ENCODE results near the gene PSD2. TPM values are rescaled to one million over a fixed set of nuclear protein-coding genes. Genes with fewer than 3 reads are reported as not detected.

PSD2 gene
- total and polyA plus RNA-seq, 4 donors: 0.05 TPM; not detected in 3

DNA sequence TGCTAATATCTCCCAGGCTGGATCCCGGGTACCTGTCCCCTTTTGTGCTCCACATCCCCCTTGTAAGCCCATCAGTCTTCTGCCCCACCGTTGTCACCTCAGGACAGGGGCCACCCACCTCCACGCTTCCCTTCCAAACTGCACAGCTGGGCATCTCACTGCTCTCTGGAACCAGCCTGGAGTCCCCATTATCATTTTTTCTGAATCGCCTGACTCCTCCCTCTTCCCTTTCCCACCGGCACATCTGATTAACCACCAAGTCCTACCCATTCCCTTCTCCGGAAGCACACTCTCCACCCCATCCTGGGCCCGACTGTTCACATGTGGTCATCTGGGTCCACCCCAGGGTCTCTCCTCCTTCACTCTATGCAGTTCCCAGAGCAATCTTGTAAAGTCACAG lies 53.9 kb downstream of the PSD2 start:
- H3K9ac ChIP-seq (ENCODE audit: low read depth in 1 of 2, low read length in 2 of 2): no peak overlapping the region
- no peak overlapping the region for H3K27ac ChIP-seq (ENCODE audit: low read depth in 1 of 2, low read length in 2 of 2)
- peaks cover 5 to 12% (median 9%) of the 10 kb centered on the region in 4 donors for H3K4me1 ChIP-seq (ENCODE audit: control insufficient read depth in 4 of 4, insufficient read depth in 4 of 4, low read length in 3 of 4)
- H3K27me3 ChIP-seq (ENCODE audit: control insufficient read depth in 4 of 4, insufficient read depth in 4 of 4, low read length in 3 of 4): no peaks in the 10 kb centered on the region
- WGBS: 79% methylated on average over 7 of the region's 7 CpGs
- no peak overlapping the region for H3K4me3 ChIP-seq (ENCODE audit: low read depth in 1 of 3, low read length in 3 of 3)
- no peak for DNase-seq (ENCODE audit: low spot score)
- H3K9me3 ChIP-seq (ENCODE audit: control insufficient read depth in 4 of 4, low read length in 3 of 4): no peaks in the 10 kb centered on the region
- no peaks in the 10 kb centered on the region for H3K36me3 ChIP-seq (ENCODE audit: control insufficient read depth in 4 of 4, insufficient read depth in 3 of 4, low read depth in 1 of 4, low read length in 3 of 4)
- TF ChIP-seq RAD21 (IDR thresholded peaks at IDR 0.05): no peak
- no peak for TF ChIP-seq FOXA2 (IDR thresholded peaks at IDR 0.05)
- TF ChIP-seq EGR1 (IDR thresholded peaks at IDR 0.05; ENCODE audit: low read depth in 2 of 2): no peak
- TF ChIP-seq ATF3 (IDR thresholded peaks at IDR 0.05): no peak
- TF ChIP-seq FOXA1 (IDR thresholded peaks at IDR 0.05): no peak
- TF ChIP-seq RXRA (IDR thresholded peaks at IDR 0.05): no peak
- no peak for TF ChIP-seq GABPA (IDR thresholded peaks at IDR 0.05 in 1 of 2, conservative IDR thresholded peaks at IDR 0.05 in 1 of 2)
- TF ChIP-seq YY1 (IDR thresholded peaks at IDR 0.05): no peak
- TF ChIP-seq, protein P1, sequence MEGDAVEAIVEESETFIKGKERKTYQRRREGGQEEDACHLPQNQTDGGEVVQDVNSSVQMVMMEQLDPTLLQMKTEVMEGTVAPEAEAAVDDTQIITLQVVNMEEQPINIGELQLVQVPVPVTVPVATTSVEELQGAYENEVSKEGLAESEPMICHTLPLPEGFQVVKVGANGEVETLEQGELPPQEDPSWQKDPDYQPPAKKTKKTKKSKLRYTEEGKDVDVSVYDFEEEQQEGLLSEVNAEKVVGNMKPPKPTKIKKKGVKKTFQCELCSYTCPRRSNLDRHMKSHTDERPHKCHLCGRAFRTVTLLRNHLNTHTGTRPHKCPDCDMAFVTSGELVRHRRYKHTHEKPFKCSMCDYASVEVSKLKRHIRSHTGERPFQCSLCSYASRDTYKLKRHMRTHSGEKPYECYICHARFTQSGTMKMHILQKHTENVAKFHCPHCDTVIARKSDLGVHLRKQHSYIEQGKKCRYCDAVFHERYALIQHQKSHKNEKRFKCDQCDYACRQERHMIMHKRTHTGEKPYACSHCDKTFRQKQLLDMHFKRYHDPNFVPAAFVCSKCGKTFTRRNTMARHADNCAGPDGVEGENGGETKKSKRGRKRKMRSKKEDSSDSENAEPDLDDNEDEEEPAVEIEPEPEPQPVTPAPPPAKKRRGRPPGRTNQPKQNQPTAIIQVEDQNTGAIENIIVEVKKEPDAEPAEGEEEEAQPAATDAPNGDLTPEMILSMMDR (IDR thresholded peaks at IDR 0.05; ENCODE audit: low read depth, low read length, missing input control): no peak
- TF ChIP-seq, protein P2, sequence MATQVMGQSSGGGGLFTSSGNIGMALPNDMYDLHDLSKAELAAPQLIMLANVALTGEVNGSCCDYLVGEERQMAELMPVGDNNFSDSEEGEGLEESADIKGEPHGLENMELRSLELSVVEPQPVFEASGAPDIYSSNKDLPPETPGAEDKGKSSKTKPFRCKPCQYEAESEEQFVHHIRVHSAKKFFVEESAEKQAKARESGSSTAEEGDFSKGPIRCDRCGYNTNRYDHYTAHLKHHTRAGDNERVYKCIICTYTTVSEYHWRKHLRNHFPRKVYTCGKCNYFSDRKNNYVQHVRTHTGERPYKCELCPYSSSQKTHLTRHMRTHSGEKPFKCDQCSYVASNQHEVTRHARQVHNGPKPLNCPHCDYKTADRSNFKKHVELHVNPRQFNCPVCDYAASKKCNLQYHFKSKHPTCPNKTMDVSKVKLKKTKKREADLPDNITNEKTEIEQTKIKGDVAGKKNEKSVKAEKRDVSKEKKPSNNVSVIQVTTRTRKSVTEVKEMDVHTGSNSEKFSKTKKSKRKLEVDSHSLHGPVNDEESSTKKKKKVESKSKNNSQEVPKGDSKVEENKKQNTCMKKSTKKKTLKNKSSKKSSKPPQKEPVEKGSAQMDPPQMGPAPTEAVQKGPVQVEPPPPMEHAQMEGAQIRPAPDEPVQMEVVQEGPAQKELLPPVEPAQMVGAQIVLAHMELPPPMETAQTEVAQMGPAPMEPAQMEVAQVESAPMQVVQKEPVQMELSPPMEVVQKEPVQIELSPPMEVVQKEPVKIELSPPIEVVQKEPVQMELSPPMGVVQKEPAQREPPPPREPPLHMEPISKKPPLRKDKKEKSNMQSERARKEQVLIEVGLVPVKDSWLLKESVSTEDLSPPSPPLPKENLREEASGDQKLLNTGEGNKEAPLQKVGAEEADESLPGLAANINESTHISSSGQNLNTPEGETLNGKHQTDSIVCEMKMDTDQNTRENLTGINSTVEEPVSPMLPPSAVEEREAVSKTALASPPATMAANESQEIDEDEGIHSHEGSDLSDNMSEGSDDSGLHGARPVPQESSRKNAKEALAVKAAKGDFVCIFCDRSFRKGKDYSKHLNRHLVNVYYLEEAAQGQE (IDR thresholded peaks at IDR 0.05): no peak
- no peak for TF ChIP-seq HNF4G (IDR thresholded peaks at IDR 0.05)
- TF ChIP-seq HNF4A (conservative IDR thresholded peaks at IDR 0.05): no peak
- no peak for TF ChIP-seq MAX (IDR thresholded peaks at IDR 0.05)
- TF ChIP-seq JUND (IDR thresholded peaks at IDR 0.05): no peak
- TF ChIP-seq NR2F2 (IDR thresholded peaks at IDR 0.05): no peak
- no peak for TF ChIP-seq TAF1 (conservative IDR thresholded peaks at IDR 0.05)
- TF ChIP-seq ZBTB33 (IDR thresholded peaks at IDR 0.05): no peak

- WGBS: 82% methylated on average over 2 of the region's 2 CpGs
- TF ChIP-seq YY1 (IDR thresholded peaks at IDR 0.05) (no peak), MAX (IDR thresholded peaks at IDR 0.05) (no peak), FOXA1 (IDR thresholded peaks at IDR 0.05) (no peak), EGR1 (IDR thresholded peaks at IDR 0.05; ENCODE audit: low read depth in 2 of 2) (no peak), FOXA2 (IDR thresholded peaks at IDR 0.05) (no peak), JUND (IDR thresholded peaks at IDR 0.05) (no peak), RXRA (IDR thresholded peaks at IDR 0.05) (no peak), ZBTB33 (IDR thresholded peaks at IDR 0.05) (no peak), SP1 (IDR thresholded peaks at IDR 0.05) (no peak), HNF4G (IDR thresholded peaks at IDR 0.05) (no peak), ATF3 (IDR thresholded peaks at IDR 0.05) (no peak), RAD21 (IDR thresholded peaks at IDR 0.05) (no peak)
- TF ChIP-seq, protein P1 (IDR thresholded peaks at IDR 0.05; ENCODE audit: low read depth, low read length, missing input control): no peak
- no peak for DNase-seq (ENCODE audit: low spot score)
- Histone ChIP-seq H3K9ac (ENCODE audit: low read depth in 1 of 2, low read length in 2 of 2) (no peak overlapping the region), H3K4me1 (ENCODE audit: control insufficient read depth in 4 of 4, insufficient read depth in 4 of 4, low read length in 3 of 4) (peaks cover 5 to 12% (median 9%) of the 10 kb centered on the region in 4 donors), H3K36me3 (ENCODE audit: control insufficient read depth in 4 of 4, insufficient read depth in 3 of 4, low read depth in 1 of 4, low read length in 3 of 4) (no peaks in the 10 kb centered on the region), H3K9me3 (ENCODE audit: control insufficient read depth in 4 of 4, low read length in 3 of 4) (no peaks in the 10 kb centered on the region), H3K4me3 (ENCODE audit: low read depth in 1 of 3, low read length in 3 of 3) (no peak overlapping the region), H3K27me3 (ENCODE audit: control insufficient read depth in 4 of 4, insufficient read depth in 4 of 4, low read length in 3 of 4) (no peaks in the 10 kb centered on the region), H3K27ac (ENCODE audit: low read depth in 1 of 2, low read length in 2 of 2) (no peak overlapping the region)
These were observed 54.3 kb downstream of the PSD2 start for GRCh38 chr5:139849942-139850341.
